ENCODE results near the gene LCOR.
A peak's percentile ranks its signal among the peaks of the same experiment; 100 is the strongest.
"Not testable (repeated sequence)": the region's sequence is repeated elsewhere in the genome, so short reads cannot be mapped to it uniquely, and the experiment has no call there.

Gene LCOR
- 52.9 to 111 (median 109) reads per million in 3 experiments for total RNA-seq

DNA sequence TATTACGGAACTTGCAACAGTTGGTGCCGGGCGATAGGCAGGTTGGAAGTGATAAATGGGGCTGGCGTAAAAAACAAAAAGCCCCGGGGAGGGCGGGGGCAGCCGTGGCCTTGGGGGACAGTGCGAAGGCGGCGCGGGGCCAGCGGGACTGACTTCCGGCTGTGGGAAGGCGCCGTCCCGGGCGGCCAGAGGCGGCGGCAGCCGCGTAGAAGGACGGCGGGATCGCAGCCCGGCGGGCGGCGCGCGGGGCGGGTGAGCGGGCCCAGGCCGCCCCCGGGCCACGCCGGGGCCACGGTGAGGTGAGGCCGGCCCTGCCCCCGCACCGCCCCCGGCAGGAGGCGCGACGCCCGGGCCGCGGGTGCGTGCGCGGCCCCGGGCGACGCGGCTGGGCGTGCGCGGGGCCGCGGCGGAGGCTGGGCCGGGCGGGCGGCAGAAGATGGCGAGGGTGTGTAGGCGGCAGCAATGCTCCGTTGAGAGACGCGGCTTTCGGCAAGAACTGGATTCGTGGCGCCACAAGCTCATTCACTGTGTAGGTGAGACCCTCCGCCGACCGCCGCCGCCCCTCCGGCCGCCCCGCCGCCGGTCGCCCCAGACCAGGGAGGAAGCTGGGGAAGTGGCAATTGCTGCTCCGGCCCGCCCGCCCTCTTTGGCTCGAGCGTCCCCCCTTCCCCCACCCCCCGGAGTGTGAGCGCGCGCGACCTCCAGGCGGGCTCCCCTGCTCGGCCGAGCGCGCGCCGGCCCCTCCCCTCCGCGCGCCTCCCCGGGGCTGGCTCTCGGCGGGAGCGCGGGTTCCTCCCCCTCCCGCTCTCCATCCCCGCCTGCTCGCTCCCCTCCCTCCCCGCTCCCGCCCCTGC lies at the start of gene LCOR:
LCOR (plus strand) TSS at position 432 of the 854 bp plus-strand sequence. CDS start 116,760 bp downstream, outside the sequence.
- DNase-seq, result peak; percentile 81

DNA sequence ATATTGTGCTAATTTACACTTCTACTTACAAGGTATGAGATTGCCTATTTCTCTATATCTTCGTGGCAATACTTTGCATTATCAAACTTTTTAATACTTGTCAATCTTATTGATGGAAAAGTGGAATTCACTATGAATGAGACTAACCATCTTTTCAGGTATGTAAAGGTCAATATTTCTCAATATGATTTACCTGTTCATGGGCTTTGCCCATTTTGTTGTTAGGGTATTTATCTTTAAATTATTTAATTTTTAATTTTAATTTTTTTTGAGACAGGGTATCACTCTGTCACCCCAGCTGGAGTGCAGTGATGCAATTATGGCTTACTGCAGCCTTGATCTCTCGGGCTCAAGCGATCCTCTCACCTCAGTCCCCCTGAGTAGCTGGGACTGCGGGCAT lies 47.8 kb upstream of the LCOR start:
- DNase-seq, result no peak

DNA sequence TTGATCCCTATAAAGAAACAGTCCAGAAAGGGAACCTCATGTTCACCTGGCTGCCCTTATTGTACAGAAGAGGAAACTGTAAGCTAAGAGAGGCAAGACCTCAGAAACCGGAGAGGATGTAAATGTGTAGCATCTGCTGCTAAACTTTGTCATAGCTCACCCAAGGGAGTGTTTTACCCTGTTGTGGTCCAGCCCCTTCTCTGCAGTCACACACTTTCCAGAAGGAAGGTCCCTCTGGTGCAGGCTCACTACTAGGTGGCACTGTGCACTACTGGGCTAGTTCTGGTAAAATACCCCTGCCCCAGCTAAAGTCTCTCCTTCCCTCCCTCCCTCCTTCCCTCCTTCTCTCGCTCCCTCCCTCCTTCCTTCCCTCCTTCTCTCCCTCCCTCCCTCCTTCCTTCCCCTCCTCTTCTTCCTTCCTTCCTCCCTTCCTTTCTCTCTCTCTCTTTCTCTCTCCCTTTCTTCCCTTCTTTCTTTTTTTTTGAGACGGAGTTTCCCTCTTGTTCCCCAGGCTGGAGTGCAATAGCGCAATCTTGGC lies 42.5 kb upstream of the LCOR start:
- no peak for DNase-seq

DNA sequence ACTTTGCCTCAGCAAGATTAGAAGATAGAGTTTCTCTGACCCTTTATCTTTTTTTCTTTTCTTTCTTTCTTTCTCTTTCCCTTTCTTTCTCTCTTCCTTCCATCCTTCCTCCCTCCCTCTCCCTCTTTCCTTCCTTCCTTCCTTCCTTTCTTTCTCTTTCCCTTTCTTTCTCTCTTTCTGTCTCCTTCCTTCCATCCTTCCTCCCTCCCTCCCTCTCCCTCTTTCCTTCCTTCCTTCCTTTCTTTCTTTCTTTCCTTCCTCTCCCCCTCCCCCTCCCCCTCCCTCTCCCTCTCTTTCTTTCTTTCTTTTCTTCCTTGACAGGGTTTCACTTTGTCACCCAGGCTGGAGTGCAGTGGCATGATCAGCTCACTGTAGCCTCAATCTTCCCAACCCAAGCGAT lies 40.2 kb upstream of the LCOR start:
- DNase-seq, result no peak

DNA sequence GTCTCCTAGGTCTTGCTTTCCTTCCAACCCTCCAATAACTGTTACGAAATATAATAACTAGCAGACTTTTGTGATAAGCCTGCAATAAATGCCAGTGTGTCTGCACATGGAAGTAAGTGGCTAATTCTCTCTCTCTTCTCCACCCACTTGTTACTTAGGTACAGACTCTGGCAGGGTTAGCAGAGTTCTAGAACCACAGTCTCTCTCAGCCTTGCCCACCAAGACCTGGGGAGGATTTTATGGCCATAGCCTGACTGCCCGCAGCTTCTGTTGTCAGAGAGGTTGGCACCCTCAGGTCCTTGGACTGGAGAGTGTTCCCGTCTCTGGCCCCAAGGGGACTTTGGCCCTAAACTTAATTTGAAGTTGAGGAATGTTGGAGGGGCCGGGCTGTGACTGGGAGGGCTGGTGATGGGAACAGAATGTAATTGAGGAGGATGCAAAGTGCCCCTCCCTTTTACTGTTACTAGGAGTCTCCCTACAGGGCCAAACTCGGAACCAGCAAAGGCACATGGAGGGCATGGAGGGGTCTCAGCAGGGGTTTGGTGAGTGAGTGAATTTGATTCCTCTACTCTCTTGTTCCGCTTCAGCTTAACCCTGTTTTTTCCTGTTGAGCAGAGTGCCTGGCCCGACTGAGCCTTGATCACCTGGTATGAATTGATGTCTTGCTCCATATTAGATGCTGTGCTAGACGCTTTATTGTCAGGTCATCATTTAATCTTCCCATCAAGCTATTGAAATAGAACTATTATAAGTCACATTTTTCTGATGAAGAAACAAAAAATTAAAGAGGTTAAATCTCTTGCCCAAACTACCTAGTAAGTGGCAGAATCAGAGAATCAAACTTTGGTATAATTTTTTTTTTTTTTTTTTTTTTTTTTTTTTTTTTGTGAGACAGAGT lies 37.0 kb upstream of the LCOR start:
- no peak for DNase-seq

DNA sequence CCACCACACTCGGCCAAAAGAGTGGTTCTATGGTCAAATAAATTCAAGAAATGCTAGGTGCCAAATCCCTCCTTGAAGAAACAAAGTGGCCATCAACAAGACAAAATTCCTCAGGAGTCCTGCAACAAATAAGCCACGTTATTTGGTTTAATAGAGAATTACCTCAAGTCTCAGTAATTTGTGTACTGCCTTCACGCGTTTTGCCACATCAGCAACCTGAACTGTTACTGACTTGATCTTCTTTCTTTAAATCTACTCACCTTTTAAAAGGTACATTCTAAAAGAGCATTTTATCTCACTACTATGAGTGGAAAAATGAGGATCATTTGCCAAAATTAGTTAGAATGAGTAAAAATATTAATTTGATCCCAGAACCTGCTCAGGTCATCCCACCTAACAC lies 34.6 kb upstream of the LCOR start:
- DNase-seq, result no peak

DNA sequence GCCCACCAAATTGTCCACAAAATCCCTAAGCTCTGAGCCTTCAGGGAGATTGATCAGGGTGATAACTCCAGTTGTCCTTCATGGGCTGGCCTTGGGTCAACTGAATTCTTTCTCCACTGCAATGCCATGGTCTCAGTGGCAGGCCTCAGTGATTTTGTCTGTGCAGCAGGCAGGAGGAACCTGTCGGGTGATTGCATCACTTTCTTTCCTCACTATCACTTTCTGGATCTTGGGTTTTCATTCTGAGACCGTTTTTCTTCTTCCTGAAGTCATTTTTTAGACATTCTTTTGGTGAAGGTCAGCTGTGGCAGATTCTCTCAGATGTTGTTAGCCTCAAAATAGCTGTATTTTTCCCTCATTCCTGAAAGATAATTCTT lies 28.8 kb upstream of the LCOR start:
- DNase-seq, result no peak

DNA sequence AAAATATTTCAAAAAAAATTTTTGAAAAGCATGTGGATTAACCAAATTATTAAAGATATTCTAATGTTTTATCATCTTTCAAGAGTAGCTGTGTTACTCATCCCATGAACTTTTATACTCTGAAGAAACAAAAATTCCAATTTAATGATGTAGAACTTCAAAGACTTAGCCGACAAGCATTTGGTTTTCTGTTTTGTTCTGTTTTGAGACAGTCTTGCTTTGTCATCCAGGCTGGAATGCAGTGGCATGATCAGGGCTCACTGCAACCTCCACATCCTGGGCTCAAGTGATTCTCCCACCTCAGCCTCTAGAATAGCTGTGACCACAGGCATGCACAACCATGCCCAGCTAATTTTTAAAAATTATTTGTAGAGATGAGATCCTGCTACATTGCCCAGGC lies 17.8 kb upstream of the LCOR start:
- no peak for DNase-seq

DNA sequence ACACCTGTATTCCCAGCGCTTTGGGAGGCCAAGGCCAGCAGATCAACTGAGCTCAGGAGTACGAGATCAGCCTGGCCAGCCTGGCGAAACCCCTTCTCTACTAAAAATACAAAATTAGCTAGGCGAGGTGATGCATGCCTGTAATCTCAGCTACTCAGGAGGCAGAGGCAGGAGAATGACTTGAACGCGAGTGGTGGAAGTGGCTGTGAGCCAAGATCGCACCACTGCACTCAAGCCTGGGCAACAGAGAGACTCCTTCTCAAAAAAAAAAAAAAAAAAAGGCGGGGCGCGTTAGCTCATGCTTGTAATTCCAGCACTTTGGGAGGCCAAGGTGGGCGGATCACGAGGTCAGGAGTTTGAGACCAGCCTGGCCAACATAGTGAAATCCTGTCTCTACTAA lies 13.1 kb upstream of the LCOR start:
- DNase-seq, result not testable (repeated sequence)

DNA sequence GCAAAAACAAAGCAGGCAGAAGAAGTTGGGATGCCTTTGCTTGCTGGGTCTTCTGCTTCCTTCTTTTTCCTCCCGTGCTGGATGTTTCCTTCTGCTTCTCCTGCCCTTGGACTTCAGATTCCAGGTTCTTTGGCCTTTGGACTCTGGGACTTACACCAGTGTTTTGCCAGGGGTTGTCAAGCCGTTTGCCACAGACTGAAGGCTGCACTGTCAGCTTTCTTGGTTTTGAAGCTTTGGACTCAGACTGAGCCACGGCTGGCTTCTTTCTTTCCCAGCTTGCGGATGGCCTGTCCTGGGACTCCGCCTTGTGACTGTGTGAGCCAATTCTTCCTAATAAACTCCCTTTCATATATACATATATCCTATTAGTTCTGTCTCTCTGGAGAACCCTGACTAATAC lies 11.3 kb upstream of the LCOR start:
- DNase-seq, result no peak

DNA sequence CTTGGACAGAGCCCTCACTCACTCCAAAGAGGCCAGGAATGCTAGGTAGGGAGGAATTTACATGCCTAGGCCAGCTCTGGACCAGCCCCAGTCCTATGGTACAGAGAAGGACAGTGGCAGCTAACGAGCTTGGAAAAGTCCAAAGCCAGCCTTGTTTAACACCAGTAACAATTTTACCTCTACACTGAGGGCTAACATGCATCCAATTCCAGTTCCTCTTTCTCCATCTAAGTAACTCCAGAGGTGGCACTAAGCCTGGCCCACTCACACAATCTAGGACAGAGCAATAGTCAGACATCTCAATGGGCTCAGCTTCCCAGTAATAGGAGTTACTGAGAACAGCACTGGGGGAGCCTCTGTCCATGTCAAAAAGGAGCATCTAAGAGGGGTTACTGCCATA lies 5.7 kb upstream of the LCOR start:
- DNase-seq, result no peak

DNA sequence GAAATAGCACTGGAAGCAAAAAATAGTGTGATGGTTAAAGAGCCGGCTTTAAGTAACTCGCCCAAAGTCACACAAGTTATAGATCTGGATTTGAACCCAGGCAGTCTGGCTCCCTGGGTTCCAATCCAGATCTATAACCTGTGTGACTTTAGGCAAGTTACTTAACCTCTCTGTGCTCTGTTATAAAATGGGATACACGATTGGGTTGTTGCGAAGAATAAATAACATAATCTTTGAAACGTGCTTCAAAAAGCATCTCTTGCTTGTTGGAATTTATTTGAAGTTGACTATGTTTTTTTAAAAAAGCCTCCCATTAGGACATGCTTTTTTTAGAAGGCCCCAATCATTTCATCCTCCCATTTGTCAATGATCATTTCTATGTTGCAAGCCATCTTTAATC lies 3.5 kb upstream of the LCOR start:
- DNase-seq, result no peak

DNA sequence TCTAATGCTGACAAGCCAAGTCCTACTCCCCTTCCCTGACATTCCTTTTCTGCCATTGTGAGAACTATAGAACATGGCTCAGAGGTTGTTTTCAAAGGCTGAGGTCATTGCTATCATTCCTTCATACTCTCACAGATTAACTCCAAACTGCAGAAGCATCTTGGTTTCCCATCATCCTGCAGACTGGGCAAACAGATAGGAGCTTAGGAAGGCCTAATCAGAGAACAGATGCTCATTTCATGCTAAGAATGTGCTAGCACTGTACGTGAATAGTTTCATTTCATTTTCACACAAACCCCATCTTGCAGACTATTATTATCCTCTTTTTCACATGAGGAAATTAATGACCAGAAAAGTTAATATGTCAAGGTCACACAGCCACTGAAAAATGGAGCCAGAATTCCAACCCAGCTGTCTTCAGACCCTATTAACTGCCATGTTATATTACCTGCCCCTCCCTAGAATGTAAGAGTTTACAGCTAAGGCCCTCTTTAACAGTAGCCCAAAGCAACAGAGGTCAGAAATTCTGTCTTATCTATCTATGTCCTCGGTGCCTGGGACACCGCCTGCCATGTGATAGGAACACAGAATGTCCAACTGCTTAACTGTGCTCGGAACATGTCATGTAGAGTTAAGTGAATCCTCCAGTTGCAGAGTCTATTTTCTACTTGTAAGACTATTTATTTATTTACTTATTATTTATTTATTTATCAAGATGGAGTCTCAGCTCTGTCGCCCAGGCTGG lies 2.9 kb upstream of the LCOR start:
- no peak for DNase-seq

DNA sequence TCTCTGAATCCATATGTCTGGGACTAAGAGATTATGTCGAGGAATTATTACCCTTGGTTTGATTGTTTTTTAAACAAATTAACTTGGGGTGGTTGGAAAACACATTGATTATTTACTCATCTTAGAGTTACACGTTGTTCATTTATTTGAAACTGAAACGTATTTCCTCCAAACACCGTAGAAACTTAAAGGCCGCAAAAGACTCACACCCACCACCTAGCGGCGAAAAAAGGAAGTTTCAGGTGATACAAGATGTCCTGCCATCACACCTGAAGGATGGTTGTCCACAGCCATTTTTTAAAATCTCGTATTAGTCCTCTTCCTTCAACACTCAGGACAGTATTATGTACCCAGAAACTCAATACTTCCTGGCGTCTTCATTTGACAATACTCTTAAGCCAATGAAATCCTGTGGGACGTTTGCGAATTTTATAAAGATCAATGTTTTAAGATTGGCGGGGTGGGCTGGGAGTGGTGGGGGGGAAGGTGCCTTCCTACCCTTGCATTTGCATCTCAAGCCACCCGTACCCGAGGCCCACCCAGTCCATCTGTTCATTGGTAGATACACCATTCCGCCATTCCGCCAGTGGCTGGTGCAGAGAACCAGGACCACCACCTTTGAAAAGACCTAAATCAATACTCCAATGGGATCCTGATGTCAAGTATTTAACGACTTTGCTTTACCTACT lies 1.4 kb upstream of the LCOR start:
- peak; percentile 78 for DNase-seq

DNA sequence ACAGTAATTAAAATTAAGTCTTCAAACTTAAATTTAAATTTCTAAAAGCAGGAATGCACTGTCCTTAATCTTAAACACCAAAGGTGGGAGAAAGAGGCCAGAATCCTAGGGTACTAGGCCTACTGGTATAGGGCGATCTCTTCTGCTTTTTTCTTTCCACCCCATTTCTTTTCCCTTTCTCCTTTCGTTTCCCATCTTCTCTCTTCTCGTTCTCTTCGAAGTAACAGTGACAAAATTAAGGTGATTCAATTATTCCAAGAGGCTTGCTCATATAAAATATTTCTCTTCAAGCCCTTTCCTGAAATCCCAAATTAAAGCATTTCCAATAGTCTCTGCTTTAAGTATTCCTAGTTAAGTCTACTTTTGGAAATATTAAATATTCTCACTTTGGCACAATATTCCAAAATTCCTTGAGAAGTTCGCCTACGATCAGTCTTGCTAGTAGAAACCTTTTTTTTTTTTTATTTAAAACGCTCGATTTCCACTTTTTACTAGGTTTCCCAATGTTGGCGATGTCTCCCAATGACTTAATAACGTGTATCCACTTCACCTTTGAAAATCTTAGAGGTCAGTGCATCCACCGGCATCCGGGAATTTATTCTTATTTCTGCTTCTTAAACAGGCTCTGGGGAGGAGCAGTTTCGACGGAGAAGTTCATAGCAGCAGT lies 765 bp upstream of the LCOR start:
- DNase-seq, result no peak

DNA sequence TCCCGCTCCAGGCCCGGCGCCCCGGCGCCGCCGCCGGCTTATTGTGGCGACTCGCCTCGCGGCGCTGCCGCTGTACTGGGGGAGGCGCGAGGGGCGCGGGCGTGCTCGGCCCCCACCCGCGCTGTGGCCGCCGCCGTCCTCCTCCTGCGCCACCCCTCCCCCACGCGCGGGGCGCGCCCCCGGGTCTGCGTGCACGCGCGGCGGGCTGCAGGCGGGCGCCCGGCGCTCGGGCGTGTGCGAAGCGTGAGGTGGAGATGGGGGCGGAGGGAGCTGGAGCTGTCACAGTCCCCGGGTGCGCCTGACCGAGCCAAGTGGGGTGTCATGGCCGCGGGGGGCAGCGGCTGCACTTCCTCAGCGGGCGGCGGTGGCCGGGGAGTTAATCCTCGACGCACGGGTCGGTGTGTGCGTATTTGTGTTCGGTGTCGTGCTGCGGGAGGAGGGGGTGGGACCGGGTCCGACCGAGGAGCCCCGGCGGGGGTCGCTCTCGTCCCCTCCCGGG lies 672 bp downstream of the LCOR start:
- DNase-seq, result peak; percentile 86

DNA sequence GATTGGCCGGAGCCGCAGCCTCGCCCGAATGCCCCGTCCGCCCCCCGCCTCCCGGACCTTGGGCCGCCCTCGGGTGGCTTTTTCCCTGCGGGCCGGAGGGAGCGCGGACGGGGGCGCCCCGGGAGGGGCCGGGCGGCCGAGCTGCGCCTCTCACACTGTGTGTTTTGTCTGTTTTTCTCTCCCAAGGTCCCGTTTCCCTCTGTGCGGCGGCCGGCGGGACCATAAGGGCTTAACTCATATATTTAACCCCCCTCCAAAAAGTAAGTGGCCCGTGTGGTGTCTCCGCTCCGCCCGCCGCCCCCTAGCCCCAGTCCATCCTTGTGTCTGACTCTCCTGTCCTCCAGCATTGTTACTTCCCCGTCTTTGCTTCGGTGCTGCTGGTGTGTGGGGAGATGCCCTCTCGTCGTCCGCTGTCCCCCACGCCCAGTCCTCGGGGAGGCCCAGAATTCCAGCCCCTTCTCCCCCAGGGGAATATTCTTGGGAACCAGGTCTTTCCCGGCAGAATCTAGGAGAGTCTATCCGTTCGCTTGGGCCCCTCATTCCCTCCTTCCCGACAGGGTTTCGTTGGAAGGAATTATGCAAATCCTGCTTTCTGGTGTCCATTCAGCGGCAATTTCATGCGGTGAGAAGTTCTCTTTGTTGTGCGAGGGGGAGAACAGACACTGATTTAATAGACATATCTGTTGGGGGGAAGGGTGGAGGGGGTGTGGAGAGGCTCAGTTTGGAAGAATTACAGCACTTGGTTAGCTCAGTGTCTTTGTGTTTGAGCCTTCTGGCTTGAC lies 1.3 kb downstream of the LCOR start:
- no peak for DNase-seq

DNA sequence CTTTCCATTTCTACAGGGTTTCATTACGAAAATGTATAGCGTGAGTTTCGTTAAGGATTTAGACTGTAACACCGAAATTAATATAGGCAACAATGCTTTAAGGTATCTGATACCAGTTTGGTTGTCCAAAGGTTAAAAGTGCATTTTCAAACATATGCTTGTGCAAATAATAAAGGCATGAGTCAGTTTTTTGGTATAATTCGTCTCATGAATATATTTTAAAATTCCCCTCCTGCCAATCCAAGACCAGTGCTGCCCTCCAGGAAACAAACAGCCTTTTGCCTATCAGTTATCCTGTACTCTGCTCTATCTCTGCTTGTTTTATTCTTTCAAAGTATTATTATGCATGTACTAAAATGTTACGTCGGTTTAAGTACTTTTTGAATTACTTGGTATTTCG lies 2.0 kb downstream of the LCOR start:
- DNase-seq, result no peak

DNA sequence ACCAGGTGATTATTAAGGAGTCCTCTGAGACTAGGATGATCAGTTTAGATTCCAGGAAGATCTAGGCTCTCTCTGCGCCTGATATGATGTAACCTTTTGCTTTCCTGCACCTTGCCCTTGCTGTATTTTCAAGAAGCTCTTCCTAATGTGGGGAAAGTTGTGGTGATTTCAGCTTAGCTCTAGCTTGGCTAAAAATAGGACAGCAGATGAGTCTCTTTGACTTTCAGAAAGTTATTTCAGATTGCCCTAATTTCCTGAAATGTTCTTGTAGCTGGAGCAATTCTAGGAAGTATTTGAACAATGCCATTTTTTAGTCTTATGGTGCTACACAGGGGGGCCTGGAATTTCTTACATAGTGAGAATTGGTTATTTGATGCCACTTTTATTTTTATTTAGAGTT lies 3.8 kb downstream of the LCOR start:
- DNase-seq, result no peak

DNA sequence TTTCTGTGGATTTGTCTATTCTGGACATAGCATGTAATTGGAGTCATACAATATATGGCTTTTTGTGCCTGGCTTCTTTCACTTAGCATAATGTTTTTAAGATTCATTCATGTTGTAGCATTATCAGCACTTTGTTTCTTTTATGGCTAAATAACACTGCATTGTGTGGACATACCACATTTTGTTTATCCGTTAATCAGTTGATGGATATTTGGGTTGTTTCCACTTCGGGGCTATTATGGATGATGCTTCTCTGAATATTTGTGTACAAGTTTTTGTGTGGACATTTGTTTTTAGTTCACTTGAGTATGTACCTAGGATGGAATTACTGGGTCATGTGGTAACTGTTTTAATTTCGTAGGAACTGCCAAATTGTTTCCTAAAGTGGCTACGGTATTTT lies 6.4 kb downstream of the LCOR start:
- DNase-seq, result no peak
